Measurements from ENCODE around the gene TJP1. TPM values are rescaled to one million over a fixed set of nuclear protein-coding genes. Genes with fewer than 3 reads are reported as not detected.
"Not testable (repeated sequence)": the region's sequence is repeated elsewhere in the genome, so short reads cannot be mapped to it uniquely, and the experiment has no call there.

TJP1 gene
- polyA plus RNA-seq, 3 donors = 164 to 177 (median 167) TPM

DNA sequence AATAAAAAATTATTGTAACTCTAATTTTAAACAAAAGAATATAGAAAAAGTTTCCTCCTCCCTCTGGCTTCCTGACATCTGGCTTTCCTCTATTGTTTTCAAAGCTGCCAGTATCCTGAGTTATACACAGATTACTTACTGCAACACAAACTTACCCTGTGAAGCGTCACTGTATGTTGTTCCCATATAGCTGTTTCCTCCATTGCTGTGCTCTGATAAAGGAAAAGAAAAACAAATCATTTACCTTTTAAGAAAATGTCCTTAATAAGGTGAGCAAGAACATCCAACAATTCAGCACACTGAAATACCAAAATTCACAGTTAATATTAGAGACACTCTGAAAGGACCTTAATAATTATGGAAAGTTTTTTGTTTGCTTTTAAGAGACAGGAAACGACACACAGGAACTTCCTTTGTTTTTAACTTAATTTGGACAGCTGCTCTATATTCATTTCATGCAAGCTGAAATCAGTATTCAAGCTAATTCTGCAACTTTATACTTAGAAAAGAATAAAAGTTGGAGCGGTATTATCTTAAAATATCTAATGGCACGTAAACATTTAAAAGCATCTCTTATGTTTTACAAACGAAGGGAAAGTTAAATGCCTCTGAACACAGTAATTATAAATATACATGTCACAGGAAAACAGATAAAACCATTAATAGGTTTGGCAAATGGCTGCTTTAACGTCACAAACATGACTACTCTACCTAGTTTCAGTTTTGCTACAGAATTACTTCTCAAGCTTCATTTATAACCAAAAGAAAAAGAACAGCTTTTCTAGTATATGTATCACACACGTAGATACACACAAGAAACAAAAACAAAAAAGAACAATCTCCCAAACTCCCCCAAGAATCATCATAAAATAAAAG, 21.5 kb downstream of the TJP1 start:
- DNase-seq (ENCODE audit: low read depth in 3 of 3, low spot score in 2 of 3) = no peak

DNA sequence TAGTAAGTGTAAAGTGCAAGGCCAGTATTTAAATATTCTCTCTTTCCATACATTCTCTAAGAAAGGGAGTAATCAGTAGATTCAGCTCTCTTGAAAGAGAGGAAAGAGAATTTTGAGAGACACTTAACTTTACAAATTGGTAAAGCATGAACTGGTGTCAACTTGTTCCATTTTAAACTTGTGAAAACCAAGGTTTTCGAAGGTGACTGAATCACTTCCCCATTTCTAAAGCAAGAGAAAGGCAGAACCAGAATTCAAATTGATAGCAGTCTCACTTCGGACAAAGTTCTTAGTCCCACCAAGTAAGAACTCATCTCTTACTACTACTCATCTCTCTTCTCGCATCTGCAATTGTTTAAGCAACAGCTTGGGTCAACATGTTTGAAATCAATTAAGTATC, 22.4 kb downstream of the TJP1 start:
- DNase-seq (ENCODE audit: low read depth in 3 of 3, low spot score in 2 of 3) = no peak

DNA sequence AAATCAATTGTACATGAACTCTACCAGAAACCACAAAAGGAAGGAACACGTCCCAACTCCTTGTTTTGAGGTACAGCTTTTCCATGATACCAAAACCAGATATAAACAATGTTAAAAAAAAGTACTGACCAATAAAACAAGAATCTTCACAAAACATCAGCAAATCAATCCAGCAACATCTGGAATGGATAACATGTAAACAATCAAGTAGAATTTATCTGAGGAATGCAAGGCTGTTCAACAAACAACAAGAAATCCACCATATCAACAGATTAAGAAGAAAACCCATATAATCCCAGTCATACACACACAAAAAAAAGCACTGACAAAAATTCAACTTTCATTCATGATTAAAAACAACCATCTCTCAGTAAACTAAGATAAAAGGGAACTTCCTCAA, 26.7 kb downstream of the TJP1 start:
- no peak for DNase-seq (ENCODE audit: low read depth in 3 of 3, low spot score in 2 of 3)

DNA sequence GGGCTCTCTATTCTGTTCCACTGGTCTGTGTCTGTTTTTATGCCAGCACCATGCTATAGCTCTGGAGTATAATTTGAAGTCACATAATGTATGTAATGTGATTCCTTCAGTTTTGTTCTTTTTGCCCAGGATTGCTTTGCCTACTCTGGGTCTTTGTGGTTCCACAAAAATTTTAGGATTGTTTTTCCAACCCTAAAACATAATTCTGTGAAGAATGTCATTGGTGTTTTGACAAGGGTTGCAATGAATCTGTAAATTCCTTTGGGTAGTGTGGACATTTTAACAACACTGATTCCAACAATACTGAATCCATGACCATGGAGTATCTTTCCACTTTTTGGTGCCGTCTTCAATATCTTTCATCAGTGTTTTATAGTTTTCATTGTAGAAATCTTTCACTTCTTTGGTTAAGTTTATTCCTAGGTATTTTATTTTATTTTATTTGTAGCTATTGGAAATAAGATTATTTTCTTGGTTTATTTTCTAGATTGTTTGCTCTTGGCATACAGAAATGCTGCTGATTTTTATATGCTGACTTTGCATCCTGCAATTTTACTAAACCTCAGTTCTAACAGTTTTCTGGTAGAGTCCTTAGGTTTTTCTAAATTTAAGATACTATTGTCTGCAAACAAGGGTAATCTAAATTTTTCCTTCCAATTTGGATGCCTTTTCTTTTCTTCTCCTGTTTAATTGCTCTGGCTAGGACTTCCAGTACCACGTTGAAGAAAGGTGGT, 29.7 kb downstream of the TJP1 start:
- no peak for DNase-seq (ENCODE audit: low read depth in 3 of 3, low spot score in 2 of 3)

DNA sequence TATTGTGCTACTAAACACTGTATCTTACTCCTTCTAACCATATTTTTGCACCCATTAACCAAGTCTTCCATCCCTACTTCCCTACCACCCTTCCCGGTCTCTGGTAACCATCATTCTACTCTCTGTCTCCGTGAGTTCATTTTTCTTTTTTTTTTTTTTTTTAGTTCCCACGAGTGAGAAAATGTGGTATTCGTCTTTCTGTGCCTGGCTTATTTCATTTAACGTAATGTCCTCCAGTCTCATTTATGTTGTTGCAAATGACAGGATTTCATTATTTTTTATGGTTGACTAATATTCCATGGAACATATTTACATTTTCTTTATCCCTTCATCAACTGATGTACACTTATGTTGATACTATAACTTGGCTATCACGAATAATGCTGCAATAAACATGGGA, 31.7 kb downstream of the TJP1 start:
- no peak for DNase-seq (ENCODE audit: low read depth in 3 of 3, low spot score in 2 of 3)

DNA sequence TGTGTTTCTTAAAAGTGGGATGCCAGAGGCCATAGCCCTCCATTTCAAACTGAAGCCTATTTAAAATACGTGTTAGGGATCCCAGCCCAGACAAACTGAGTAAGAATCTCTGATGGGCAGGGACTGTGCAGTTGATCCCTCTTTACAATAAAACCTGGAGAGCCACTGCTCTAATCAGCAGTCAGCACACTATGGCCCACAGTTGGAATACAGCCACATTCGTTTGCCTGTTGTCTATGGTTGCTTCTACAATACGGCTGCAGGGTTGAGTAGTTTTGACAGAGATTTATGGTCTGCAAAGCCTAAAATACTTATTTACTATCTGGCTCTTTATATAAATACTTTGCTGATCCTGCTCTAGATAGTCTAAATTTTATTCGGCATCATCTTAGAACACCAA, 32.4 kb downstream of the TJP1 start:
- no peak for DNase-seq (ENCODE audit: low read depth in 3 of 3, low spot score in 2 of 3)

DNA sequence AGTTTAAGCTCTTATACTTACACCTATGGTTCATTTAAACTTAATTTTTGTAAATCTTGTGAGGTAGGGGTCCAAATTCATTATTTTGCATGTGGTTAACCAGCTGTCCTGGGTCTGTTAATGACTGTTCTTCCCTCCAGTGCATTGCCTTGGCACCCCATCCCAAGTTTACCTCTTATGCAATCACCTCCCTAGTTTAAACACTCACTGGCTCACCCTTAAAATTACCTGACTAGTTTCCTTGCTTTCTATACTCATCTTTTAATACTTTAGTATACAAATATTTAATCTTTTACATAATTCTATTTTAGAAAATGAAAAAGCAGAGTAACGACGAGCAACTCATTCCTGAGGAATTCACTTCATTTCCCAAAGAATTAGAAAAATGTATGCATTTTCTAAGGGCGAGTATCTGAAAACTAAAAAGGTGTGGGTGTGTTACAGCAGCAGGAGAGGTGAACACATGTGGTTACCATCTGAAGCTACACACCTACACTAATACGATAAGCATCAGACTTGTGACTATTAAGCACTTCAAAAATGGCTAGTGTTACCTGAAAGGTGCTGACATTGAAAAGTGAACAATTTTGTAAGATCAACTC, 33.7 kb downstream of the TJP1 start:
- DNase-seq (ENCODE audit: low read depth in 3 of 3, low spot score in 2 of 3) = no peak

DNA sequence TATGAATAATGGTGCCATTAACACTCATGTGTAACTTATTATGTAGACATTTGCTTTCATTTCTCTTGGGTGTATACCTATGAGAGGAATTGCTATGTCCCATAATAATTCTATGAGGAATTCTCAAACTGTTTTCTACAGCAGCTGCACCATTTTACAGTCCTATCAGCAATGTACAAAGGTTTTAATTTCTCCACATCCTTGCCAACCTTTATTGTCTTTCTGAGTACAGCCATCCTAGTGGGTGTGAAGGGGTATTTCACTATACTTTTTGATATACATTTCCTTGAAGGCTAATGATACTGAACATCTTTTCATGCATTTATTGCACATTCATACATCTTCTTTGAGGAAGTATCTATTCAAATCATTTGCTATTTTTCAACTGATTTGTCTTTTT, 34.5 kb downstream of the TJP1 start:
- DNase-seq (ENCODE audit: low read depth in 3 of 3, low spot score in 2 of 3) = no peak

DNA sequence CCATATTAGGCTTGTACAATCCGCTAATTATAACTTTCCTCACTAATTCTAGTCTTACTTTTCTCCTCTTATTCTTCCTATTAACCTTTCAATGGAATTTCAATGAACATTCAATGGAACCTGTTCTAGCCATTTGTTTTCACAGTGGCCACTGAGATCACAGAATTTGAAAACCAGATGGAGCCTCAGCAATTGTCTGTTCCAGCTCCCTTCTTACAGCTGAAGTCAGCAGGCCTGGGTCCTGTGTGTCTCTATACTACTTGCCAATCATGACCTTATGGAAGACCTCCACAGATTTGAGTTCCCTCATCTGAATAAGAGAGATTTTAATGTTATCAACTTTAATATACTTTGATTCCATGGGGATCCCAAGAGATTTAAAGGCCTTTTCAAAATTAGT, 36.6 kb downstream of the TJP1 start:
- no peak for DNase-seq (ENCODE audit: low read depth in 3 of 3, low spot score in 2 of 3)

DNA sequence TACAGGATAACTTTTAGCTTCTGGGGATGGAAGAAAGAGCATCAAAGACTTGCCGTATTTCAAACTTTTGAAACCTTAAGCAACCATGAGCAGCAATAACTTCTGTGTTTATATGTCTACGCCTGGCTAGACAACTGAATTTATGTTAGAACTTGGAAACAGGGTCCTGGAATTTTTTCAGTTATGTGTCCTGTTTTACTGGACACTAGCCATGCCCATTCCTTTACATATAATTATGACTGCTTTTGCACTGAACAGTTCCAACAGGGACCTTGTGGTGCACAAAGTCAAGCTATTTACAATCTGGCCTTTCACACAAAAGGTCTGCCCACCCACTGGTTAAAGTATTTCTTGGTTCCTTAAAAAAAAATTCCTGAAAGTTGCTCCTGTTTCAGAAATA, 37.1 kb downstream of the TJP1 start:
- no peak for DNase-seq (ENCODE audit: low read depth in 3 of 3, low spot score in 2 of 3)

DNA sequence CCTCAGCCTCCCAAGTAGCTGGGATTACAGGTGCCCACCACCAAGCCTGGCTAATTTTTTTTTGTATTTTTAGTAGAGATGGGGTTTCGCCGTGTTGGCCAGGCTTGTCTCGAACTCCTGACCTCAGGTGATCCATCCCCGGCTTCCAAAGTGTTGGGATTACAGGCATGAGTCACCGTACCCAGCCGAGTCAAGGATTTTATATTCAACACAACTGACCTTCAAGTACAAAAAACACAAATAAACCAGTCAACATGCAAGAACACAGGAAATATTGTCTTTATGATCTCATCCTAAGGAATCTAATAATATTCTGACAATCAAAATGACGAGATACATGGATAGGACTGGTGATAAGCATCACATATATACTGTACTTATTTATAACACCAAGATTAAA, 37.9 kb downstream of the TJP1 start:
- no peak for DNase-seq (ENCODE audit: low read depth in 3 of 3, low spot score in 2 of 3)

DNA sequence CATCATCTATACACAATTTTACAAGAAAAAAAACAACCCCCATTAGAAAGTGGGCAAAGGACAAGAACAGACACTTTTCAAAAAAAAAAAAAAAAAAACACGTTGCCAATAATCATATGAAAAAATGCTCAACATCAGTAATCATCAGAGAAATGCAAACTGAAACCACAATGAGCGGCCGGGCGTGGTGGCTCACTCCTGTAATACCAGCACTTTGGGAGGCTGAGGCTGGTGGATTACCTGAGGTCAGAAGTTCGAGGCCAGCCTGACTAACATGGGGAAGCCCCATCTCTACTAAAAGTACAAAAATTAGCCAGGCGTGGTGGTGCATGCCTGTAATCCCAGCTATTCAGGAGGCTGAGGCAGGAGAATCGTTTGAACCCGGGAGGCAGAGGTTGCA, 39.5 kb downstream of the TJP1 start:
- not testable (repeated sequence) for DNase-seq (ENCODE audit: low read depth in 3 of 3, low spot score in 2 of 3)

DNA sequence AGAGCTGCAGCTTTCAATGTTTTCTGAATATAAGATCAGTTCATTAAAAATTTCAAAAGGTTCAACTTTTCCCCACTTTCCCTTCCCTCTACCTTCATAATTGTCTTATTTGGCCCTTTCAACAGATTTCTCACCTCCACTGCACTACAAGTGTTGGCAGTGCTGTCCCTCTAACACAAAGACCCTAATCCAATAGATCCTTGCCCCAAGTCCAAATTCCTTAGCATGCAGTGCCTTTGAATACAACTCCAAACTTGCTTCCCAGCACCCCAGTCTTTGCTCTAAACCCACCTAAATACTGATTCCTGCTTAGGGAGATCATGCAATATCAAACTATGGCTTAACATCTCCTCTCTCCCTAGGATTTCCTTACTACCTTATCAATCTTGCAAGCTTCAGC, 43.9 kb downstream of the TJP1 start:
- DNase-seq (ENCODE audit: low read depth in 3 of 3, low spot score in 2 of 3) = no peak

DNA sequence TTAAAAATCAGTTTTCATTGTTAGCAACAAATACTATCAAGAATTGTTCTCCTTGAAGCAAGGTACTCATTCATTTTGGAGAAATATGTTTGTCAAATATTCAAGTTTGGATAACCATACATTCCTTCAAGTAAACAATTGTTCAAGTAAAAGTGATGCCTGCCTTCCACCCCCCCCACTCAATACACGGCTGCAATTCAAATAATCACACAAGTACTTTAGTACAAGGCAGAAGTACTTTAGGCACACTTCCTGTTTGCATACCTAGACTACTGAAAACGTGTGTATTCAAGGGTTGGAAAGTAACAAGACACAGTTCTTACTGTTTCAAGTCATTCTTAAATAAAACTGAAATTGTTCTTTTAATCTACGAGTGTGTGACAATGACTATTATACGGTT, 45.4 kb downstream of the TJP1 start:
- DNase-seq (ENCODE audit: low read depth in 3 of 3, low spot score in 2 of 3) = no peak

DNA sequence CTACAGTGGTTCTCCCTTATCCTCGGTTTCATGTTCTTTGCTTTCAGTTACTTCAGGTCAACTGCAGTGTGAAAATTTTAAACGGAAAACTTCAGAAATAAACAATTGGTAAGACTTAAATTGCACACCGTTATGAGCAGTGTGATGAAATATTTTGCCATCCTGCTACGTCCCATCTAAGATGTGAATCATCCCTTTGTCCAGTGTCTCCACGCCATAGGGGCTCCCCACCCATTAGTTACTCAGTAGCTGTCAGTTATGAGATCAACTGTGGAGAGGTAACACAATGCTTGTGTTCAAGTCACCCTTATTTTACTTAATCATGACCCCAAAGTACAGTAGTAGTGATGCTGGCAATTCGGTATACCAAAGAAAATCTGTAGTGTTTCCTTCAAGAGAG, 47.4 kb downstream of the TJP1 start:
- DNase-seq (ENCODE audit: low read depth in 3 of 3, low spot score in 2 of 3) = no peak

DNA sequence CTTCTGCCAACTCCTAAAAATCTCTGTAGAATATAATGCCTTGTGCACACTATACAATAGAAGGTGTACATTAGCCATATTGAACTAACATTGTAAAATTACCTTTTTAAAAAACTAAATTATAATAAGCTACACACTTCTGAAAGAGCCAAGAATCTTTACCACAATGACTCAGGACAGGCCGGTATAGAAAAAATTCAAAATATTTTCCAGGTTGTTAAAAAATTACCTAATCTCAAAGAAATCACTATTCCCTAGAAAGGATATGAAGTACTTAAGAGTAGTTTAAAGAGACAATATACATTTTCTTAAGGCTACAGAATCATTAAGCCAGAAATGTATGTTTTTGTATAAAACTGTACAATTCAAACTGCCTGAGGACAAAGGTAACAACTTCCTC, 48.5 kb downstream of the TJP1 start:
- DNase-seq (ENCODE audit: low read depth in 3 of 3, low spot score in 2 of 3) = no peak

DNA sequence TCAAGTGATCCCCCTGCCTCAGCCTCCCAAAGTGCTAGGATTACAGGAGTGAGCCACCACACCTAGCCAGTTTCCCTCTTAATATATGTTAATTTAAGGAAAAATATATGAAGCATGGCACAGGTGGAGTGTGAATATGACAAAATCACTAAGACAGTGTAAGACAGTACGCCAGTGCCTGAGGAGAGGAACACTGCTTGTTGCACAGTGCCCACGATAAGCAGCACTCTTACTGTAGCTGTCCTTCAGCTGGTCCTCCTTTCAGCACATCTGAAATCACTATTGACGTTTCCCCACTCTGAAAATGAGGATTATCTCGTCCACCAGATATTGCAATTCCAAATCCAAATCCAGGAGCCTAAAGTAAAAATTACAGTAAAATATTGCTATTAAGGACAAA, 49.3 kb downstream of the TJP1 start:
- no peak for DNase-seq (ENCODE audit: low read depth in 3 of 3, low spot score in 2 of 3)

DNA sequence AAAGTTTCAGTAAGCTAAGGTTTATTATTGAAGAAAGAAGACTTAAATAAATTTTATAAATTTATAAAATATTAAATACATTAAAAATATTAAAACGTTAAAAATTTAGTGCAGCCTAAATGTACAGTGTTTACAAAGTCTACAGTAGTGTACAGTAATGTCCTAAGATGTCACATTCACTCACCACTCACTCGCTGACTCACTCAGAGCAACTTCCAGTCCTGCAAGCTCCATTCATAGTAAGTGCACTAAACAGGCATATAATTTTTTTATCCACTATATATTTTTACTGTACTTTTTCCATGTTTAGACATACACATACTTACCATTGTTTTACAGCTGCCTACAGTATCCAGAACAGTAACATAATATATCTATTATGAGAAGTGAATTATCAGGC, 51.5 kb downstream of the TJP1 start:
- DNase-seq (ENCODE audit: low read depth in 3 of 3, low spot score in 2 of 3) = no peak

DNA sequence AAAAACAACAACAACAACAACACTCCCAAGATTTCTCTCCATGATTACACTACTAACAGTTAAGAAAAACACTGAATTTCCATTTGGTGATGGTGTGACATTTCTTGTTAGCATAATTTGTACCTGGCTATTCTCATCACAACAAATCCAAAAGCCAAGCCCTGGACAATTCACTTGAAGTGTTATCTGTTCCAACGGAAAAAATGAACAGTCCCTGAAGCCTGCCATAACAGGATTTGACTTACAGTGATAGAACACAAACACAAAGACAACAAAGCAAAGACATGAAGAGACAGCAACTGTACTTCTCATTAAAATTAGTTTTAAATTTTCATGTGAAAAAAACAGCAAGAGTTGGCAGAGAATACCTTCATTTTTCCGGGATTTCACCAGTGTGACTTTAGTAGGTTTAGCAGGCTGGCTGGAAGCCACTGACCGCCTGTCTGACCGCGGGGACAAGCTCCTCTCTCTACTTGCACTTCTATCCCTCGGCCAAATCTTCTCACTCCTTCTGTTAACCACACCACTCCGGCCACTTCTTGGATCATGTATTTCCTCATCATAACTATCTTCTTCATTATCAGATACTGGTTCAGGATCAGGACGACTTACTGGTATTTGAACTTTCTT, 56.3 kb downstream of the TJP1 start:
- DNase-seq (ENCODE audit: low read depth in 3 of 3, low spot score in 2 of 3) = no peak

DNA sequence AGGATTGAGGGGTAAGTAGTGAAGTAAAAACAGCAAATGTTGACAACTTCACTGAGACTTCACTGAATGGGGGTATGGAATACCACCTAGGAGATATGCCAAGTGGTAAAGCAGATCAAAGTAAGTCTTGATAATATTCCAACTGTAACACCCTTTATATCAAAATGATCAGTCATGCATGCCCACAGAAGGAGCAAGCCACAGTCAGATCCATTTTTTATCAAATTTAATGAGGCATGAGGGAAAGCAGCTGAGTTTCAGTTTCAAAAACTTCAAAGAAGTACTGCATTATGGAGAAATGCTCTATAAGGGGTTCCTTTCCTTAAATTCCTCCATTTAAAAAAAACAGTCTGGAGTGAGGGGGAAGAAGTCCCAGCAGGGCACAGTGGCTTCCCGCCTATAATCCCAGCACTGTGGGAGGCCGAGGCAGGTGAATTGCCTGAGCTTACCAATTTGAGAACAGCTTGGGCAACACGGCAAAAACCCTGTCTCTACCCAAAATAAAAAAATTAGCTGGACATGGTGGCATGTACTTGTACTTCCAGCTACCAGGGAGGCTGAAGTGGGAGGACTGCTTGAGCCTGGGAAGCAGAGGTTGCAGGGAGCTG, 56.9 kb downstream of the TJP1 start:
- DNase-seq (ENCODE audit: low read depth in 3 of 3, low spot score in 2 of 3) = no peak

DNA sequence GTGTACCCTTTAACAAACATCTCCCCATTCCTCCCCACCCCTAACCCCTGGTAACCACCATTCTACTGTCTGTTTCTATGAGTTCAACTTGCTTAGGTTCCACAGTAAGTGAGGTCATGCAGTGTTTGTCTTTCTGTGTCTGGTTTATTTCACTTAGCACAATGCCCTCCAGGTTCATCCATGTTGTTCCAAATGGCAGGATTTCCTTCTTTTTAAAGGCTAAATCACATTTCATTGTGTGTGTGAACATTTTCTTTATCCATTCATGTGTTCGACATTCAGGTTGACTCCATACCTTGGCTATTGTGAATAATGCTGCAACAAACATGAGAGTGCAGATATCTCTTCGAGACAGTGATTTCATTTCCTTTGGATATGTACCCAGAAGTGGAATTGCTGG, 62.7 kb downstream of the TJP1 start:
- DNase-seq (ENCODE audit: low read depth in 3 of 3, low spot score in 2 of 3) = no peak

Measured in right renal cortex interstitium (tissue), 3 donors.